ENCODE data around the gene STKLD1.
"Not testable (repeated sequence)": the region's sequence is repeated elsewhere in the genome, so short reads cannot be mapped to it uniquely, and the experiment has no call there.

The STKLD1 gene

DNA sequence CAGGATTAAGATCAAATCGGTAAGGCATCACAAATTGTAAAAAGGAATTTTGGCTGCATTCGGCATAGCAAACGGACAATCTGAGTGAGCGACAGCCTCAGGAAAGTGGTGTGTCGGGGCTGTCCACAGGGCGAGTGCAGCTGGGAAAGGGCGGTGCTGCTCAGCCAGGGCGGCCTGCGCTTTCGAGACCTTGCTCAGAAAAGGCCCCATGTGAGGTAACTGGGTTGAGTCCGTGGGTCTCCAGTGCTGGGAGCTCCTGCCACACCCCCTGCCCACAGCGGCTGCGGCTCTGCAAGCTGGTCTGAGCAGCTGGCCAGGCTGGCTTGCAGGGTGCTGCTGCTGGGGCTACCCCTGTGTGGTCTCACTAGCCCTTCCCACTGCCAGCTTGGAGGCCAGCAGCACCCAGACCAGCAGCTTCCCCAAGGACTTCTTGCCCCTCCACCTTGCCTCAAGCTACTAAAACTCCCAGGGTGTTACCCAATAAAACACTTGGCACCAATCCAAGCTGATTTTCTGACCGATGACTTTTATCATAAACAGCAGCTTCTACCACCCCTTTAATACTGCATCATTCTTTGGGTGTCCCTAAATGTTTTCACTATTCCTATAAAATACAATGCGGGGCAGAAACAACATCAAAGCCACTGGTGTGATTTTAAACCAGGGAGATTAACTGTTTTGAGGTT lies 13.7 kb upstream of the STKLD1 start:
- DNase-seq (ENCODE audit: low read depth) = no peak

DNA sequence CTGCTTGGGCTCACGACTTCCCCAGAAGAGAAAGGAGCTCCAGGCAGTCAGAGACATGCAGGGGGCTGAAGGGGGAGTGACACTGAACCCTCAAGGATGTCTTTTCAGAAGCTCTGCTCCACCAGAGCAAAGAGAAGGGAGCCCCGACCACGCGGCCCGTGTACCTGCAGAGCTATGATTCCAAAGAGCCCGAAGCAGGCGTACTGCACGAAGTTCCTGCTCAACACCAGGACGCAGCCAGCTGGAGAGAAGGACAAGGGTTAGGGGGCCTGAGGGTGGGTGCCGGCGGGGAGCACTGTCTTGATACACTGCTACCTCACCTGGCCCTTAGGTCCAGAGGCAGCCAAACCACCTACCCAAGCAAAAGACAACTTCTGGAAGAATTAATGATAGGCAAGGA lies 9.7 kb upstream of the STKLD1 start:
- DNase-seq (ENCODE audit: low read depth) = no peak

DNA sequence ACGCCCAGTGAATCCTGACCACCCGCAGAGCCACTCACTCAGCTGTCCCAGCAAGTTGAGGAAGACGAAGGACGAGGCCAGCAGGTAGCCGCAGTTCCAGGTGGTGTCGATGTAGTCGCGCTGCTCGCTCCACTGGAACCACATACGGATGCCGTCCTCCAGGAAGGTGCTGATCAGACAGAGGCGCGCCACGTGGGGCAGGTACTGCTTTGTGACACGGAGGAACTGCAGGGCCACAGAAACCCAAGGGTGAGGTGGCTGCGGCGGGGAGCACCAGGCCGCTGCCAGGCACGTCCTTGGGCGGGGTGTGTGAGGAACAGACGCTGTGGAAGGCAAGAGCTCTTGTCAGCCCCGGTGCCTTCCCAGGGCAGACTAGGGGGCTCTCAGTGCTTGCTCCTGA lies 8.9 kb upstream of the STKLD1 start:
- no peak for DNase-seq (ENCODE audit: low read depth)

GRCh38 chr9:133367778-133368177 lies 8.4 kb upstream of the STKLD1 start:
- DNase-seq (ENCODE audit: low read depth) = no peak

DNA sequence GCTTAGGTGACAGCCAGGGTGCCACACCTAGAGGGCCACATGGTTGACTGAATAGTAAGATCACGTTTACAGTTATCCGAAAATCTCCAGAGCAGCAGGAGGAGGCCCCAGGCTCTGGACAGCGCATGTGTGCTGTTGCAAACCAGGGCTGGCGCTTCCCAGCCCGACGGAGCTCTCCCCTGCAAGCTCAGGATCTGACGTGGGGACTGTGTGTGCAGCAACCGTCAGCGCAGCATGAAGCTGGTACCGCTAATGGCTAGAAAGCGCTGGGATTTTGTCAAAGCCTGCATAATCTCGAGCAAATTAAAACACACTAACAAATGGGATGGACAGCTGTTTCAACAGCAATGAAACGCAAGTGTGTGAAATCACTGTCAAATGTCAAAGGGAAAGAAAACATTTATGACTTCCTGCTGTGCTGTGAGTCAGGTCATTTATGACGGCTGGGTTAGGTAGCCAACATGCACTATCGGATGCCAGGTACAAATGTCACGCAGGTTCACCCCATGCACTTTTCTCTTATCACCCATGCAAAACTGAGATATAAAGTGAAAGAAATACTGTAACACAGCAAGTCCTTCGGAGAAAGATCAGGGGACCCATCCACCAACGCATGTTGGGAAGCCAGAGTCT lies 7.8 kb upstream of the STKLD1 start:
- DNase-seq (ENCODE audit: low read depth) = no peak

DNA sequence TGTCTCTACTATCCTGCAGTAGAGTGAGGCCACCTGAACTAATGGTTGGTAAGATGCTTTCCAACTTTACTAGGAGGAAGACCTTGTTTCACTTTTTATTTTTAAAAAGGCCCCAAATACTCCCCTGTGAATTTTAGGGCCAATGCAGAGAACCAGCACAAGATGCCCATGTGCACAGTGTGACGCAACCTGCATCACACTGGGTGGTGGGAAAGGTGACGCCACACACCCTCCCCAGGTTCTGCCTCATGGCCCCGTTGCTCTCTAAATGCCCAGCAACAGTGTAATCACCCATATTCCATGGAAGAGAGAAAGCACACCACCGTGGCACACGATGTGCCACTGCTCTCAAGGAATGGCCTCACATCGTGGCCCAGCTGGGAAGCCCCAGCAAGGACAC lies 6.7 kb upstream of the STKLD1 start:
- no peak for DNase-seq (ENCODE audit: low read depth)

DNA sequence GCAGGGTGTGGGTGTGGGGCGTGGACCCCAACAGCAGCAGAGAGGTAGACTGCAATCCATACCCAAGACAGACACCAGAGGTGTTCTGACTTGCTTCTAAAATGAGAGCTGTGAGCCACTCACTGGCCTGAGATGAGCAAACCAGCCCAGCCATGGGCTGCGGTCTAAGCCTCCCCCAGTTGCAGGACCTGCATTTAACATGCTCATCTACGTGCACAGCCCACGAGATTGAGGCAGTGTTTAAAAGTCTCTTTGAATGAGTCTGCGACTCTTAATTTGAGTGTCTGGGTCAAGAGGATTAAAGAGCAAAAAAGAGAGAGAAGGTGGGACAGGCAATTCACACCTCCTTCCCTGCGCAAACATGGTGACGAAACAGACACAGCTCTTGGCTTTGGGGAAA lies 6.2 kb upstream of the STKLD1 start:
- DNase-seq (ENCODE audit: low read depth) = no peak

DNA sequence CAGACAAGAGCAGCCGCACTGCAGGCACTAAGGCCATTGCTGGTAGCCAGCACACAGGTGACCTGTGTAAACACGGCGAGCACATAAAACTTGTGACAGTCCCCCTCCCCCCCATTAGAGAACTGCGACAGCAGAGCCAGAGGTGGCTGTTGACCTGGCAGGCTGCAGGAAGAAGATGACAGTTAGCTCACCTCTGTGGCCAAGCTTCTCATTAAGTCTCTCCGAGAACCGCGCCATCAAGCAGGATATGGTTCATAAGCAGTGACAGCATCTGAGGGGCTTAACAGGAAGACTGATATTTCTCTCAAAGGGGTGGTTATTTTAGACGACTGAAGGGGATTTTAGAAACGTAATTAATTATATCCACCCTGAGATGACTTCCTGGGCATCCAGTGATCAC lies 5.5 kb upstream of the STKLD1 start:
- DNase-seq (ENCODE audit: low read depth) = no peak

- DNase-seq (ENCODE audit: low read depth) = peak; percentile 49
These were observed 4.9 kb upstream of the STKLD1 start for GRCh38 chr9:133371261-133371711.

DNA sequence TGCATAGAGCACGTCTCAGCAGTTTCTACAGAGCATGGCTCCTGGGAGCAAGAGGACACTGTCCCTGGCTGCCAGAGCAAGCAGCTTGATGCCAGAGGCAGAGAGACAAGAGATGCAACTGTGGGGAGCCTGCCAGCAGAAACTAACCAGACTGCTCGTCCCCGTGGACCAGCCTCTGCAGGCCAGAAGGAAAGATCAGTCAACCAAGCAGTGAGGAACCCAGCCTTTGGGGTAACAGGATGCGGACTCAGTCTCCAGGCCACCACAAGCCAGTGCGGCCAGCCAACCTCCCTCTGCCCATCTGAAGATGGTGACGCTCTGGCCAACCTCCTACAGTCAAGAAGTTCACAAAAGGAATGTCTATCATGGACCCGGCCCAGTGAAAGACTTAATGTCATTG lies 4.0 kb upstream of the STKLD1 start:
- DNase-seq (ENCODE audit: low read depth) = no peak

GRCh38 chr9:133374612-133375115 lies 1.5 kb upstream of the STKLD1 start:
- DNase-seq (ENCODE audit: low read depth) = no peak

DNA sequence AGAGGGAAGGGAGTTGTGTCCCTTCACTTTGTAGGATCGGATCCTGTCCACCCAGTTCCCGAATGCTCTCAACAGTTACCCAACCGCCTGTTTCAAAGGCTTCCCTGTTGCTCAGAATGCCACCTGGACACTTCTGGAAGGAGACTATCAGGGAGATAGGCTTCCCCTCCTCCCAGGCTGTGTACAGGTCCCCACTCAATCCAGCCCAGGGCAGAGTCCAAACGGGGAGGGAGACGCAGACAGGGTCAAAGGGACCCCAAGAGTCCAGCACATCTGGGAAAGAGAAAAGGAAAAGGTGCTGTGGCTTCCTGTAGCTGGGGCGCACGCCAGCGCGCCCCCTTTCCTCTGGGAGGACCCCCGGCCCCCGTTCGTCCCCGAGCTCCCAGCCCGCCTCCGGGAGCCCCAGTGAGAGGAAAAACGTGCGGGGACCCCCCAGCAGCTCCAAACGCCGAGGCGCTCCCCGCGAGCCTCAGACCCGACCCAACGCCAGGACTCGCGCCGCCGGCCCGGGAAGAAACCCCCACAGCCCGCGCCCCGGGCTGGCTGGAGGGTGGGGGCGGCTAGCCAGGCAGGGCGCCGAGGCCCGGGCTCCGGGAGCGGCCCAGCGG lies 946 bp upstream of the STKLD1 start:
- no peak for DNase-seq (ENCODE audit: low read depth)

DNA sequence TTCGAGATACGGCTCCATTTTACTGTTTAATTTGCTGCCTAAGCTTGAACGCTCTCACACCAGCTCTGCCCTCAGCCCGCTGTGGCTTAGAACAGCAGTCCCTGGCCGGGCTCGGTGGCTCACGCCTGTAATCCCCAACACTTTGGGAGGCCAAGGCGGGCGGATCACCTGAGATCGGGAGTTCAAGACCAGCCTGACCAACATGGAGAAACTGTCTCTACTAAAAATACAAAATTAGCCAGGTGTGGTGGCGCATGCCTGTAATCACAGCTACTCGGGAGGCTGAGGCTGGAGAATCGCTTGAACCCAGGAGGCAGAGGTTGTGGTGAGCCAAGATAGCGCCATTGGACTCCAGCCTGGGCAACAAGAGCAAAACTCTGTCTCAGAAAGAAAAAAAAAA lies 1.1 kb downstream of the STKLD1 start:
- not testable (repeated sequence) for DNase-seq (ENCODE audit: low read depth)

DNA sequence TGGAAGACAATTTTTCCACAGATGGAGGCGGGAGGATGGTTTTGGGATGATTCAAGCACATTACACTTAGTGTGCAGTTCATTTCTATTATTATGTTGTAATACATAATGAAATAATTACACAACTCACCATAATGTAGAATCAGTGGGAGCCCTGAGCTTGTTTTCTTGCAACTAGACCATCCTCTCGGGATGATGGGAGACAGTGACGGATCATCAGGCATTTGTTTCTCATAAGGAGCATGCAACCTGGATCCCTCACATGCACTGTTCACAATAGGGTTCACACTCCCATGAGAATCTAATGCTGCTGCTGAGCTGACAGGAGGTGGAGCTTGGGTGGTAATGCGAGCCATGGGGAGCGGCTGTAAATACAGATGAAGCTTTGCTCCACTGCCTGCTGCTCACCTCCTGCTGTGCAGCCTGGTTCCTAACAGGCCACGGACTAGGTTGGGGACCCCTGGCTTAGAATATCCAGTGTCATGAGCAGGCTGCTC lies 1.6 kb downstream of the STKLD1 start:
- DNase-seq (ENCODE audit: low read depth) = no peak

DNA sequence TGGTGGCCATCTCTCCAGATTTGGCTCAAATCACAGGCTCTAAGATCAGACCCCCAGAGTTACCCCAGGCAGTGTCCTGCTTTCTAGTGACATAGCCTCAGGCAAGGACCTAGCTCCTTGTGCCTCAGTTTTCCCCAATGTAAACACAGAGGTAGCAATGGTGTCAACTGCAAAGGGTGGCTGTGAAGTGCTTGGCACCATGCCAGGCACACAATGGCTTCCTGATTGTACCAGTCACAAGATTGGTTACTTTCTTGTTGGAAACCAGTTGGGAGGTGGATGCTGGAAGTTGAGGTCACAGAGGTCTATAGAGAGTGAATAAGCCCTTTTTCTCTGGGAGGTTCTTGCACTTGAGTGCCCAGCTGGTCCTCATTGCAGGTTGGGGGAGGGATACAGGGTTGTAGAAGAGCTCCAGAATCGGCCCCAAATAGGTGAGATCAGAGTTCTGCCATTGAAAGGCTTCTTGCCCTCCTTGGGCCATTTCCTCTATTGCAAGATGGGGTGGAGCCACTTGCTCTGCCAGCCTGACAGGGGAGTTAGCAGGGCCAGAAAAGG lies 2.3 kb downstream of the STKLD1 start:
- no peak for DNase-seq (ENCODE audit: low read depth)

GRCh38 chr9:133379153-133380086 lies 3.3 kb downstream of the STKLD1 start:
- DNase-seq (ENCODE audit: low read depth) = no peak

DNA sequence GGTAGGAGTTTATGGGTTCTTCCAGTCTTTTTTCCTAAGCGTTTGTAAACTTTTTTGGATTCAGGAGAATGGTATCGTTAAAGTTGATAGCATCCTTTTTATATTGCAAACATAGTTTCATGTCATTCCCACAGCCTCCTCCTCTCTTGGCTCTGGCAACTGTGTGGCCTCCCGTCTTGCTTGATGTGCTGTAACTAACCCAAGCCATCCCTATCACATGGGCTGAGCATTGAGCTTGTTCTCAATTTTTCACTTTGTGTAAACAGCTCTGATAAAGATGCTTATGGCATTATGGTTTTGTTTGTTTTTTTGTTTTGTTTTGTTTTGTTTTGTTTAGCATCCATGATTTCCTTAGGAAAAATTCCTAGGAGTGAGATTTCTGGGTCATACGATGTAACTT lies 4.6 kb downstream of the STKLD1 start:
- DNase-seq (ENCODE audit: low read depth) = no peak

GRCh38 chr9:133382507-133383141 lies 6.5 kb downstream of the STKLD1 start:
- no peak for DNase-seq (ENCODE audit: low read depth)

GRCh38 chr9:133383438-133383837 lies 7.3 kb downstream of the STKLD1 start:
- no peak for DNase-seq (ENCODE audit: low read depth)

DNA sequence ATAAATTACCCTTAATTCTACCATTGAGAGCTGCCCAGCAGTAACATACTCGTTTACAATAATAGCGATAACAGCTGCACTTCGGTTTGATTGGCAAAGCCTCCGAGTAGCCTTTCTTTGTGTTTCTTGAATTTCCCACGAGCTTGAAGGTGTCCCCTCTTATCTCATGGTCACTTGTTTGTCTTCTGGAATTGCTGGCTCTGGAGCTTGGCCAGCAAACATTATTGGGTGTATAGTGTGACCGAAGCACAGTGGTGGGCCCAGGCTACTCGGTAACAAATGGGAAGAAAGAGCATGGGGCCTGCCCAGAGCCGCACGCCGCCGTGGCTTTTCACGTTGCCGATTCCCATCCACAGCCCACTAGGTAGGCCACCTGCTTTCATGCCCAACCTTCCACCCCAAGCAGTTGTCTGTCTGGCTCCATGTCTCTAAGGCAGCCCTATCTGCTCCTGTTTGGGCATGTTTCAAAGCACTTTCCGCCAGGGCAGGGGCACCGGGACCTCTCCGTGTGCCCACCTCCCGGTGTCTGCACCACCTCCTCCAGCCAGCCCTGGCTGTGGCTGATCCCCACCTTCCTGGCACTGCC lies 8.7 kb downstream of the STKLD1 start:
- no peak for DNase-seq (ENCODE audit: low read depth)

DNA sequence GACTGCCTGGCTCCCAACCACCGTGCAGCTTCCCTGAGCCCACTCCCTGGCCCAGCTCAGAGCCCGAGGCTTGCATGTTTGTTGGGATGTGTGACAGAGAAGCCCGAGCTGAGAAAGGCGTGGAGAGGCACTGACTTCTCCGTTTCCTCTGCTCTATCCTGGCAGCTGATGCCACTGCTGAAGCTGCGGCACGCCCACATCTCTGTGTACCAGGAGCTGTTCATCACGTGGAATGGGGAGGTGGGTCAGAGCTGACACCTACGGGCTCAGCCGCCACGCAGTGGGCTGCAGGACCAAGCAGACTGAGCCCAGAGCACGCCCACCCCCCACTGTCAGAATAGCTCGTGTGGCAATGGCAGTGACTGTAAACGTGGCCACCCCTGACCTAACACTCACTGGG lies 9.3 kb downstream of the STKLD1 start:
- DNase-seq (ENCODE audit: low read depth) = no peak
